Ovary (tissue), 9 donors: Measurements from ENCODE around the gene SMCO4. TPM values are rescaled to one million over a fixed set of nuclear protein-coding genes. Genes with fewer than 3 reads are reported as not detected.

Source experiments
- DNase-seq, 5 donors: peaks; one replicate each; pipeline ENCODE4 v3.0.0-alpha.2; 2019 to 2020
- H3K27ac ChIP-seq, 2 donors: fragments of 200-600 bp; one replicate each; pipeline versions ENCODE4 v1.5.1 to v1.8.0; 2019 to 2022
- H3K27me3 ChIP-seq: fragments of 200-600 bp; one replicate; pipeline ENCODE4 v1.8.0; 2022
- H3K36me3 ChIP-seq: fragments of 200-600 bp; sonication (generic); one replicate; pipeline ENCODE4 v1.5.1; 2019
- H3K4me1 ChIP-seq: one replicate; pipeline ENCODE4 v1.8.1; 2013; ENCODE audit warnings: mild to moderate bottlenecking, moderate library complexity; ENCODE audit not compliant: insufficient read depth
- H3K4me3 ChIP-seq: fragments of 200-600 bp; sonication (generic); one replicate; pipeline ENCODE4 v1.5.1; 2017
- H3K9me3 ChIP-seq, 2 donors: fragments of 200-600 bp in 1 of 2; sonication (generic) in 1 of 2; one replicate each; pipeline versions ENCODE4 v1.5.1 to v1.8.1; 2013 to 2019; ENCODE audit warnings: mild to moderate bottlenecking in 1 of 2, moderate library complexity in 1 of 2
- CTCF ChIP-seq, 3 donors: fragments of 450-650 bp in 2 of 3; fragments of 200-600 bp in 1 of 3; IDR thresholded peaks; one replicate each; pipeline versions ENCODE4 v1.5.1 to v1.8.0; 2016 to 2022; ENCODE audit warnings: antibody characterized with exemption in 3 of 3, mild to moderate bottlenecking in 1 of 3
- EP300 ChIP-seq: sonication (generic); formaldehyde crosslinking; IDR thresholded peaks from one replicate; pipeline ENCODE4 v1.6.1; 2017; ENCODE audit warnings: antibody characterized with exemption
- POLR2A ChIP-seq: fragments of 450-650 bp; IDR thresholded peaks from one replicate; pipeline ENCODE4 v1.6.1; 2017; ENCODE audit warnings: antibody characterized with exemption, mild to moderate bottlenecking, moderate library complexity
- WGBS, 3 donors: extraction: QIAGEN DNeasy Blood & Tissue Kit in 1 of 3; methylation state at CpG; one replicate each; pipeline versions ENCODE4 v1.1.5 to v1.1.7; 2013 to 2017; 5-methylcytosine and 5-hydroxymethylcytosine counted together
- intact Hi-C, 4 donors: fragments of 100-400 bp; cut with DNase I; formaldehyde crosslinking; loops; one replicate each; pipeline versions ENCODE4 v1.11.0 to v1.15.1; 2022 to 2023
- polyA plus RNA-seq, 2 donors: library from polyadenylated mRNA; stranded (reverse); fragments of 200-250 nt in 1 of 2; fragments of 350-450 nt in 1 of 2; fragmentation: Illumina TruSeq in 1 of 2; extraction: RNeasy Lipid Tissue Mini Kit (QIAGEN cat#74804) in 1 of 2; gene quantifications; one replicate each; pipeline ENCODE4 v1.2.3, GENCODE V29; 2013 to 2014
- small RNA-seq: library from RNA; depleted of rRNA; stranded (forward); fragments of <200 nt; gene quantifications from one replicate; pipeline ENCODE3, GENCODE V24; 2016
- total RNA-seq, 7 donors: library from RNA; depleted of rRNA in 2 of 7; stranded (reverse); fragments of >200 nt in 2 of 7; fragmentation: NEBNext Ultra II Directional in 3 of 7; extraction: Animal tissue kit (Norgen Biotek cat#: 25700) in 3 of 7; gene quantifications; one replicate each; pipeline versions ENCODE4 v1.1.0 to v1.2.4, GENCODE V29; 2016 to 2023
- donor health status: DM: no; HTN: no; CAD: no; lungs with moderate emphysema.
- donor health status: DM: no; HTN: no; CAD: no.
- donor health status: Bipolar disorder and iron deficiency.
- donor health status: DM: yes; HTN: yes; CAD: no.
- donor health status: DM: no; HTN: no; CAD: no.
- donor health status: DM: yes; HTN: yes; CAD: no.

The SMCO4 gene
- total and polyA plus RNA-seq, 9 donors, result 10.8 to 52.7 (median 20.2) TPM

- intact Hi-C loops, result no loop called here
- TF ChIP-seq EP300 (no peak), POLR2A (no peak), CTCF (IDR thresholded peaks at IDR 0.05) (no peak)
- 66 to 78% (median 70%) methylated on average over 3 of the region's 3 CpGs for WGBS, 3 donors
- Histone ChIP-seq H3K4me1 (no peaks in the 10 kb centered on the region), H3K36me3 (no peaks in the 10 kb centered on the region), H3K27ac (no peak overlapping the region), H3K9me3 (no peaks in the 10 kb centered on the region), H3K27me3 (no peaks in the 10 kb centered on the region), H3K4me3 (no peak overlapping the region)
- DNase-seq, result no peak
Observed at GRCh38 chr11:93432247-93432646, 110.9 kb downstream of the SMCO4 start.

Small RNAs within 50 kb of the gene (small RNA-seq; reads per million reads assigned to genes)
- gene RN7SL223P, result not detected

Other genes starting within 250 kb of the SMCO4 start
- 1 to 10 TPM in 1 of 7 donors, under 1 TPM in 5, not detected in 1; 0.18 to 2.0 (median 0.62) TPM for gene DEUP1, start 212.6 kb downstream of the SMCO4 start, total RNA-seq
- gene DEUP1, start 212.6 kb downstream of the SMCO4 start, polyA plus RNA-seq, result under 1 TPM; 0.05 to 0.27 TPM
- gene CEP295, start 118.3 kb upstream of the SMCO4 start, total RNA-seq, result 10 to 100 TPM in 3 of 7 donors, 1 to 10 TPM in 4; 6.7 to 12.0 (median 8.4) TPM
- gene CEP295, start 118.3 kb upstream of the SMCO4 start, polyA plus RNA-seq, result 1 to 10 TPM; 7.1 to 8.4 TPM
- gene TAF1D, start 198.1 kb upstream of the SMCO4 start, total RNA-seq, result 100 to 1,000 TPM in 6 of 7 donors, 10 to 100 TPM in 1; 73.7 to 155 (median 109) TPM
- 10 to 100 TPM; 98.0 to 99.6 TPM for gene TAF1D, start 198.1 kb upstream of the SMCO4 start, polyA plus RNA-seq
- gene C11orf54, start 198.3 kb upstream of the SMCO4 start, total RNA-seq, result 10 to 100 TPM; 28.4 to 48.0 (median 36.0) TPM
- gene C11orf54, start 198.3 kb upstream of the SMCO4 start, polyA plus RNA-seq, result 10 to 100 TPM; 22.8 to 38.6 TPM
- gene MED17, start 240.9 kb upstream of the SMCO4 start, total RNA-seq, result 10 to 100 TPM; 26.9 to 38.3 (median 33.4) TPM
- 10 to 100 TPM; 24.9 to 30.8 TPM for gene MED17, start 240.9 kb upstream of the SMCO4 start, polyA plus RNA-seq